HG03066 (cell line): ENCODE data around the gene INPP4B.
"Not testable (repeated sequence)": the region's sequence is repeated elsewhere in the genome, so short reads cannot be mapped to it uniquely, and the experiment has no call there.

Experiments
- ATAC-seq: cut with Tn5 transposase; IDR thresholded peaks from one replicate; pipeline ENCODE4 v1.9.1; 2021; ENCODE audit warnings: low read depth; ENCODE audit not compliant: unreplicated experiment

The INPP4B gene

GRCh38 chr4:142696334-142697122 lies 149.6 kb downstream of the INPP4B start:
- ATAC-seq, result no peak

GRCh38 chr4:142690406-142691163 lies 155.5 kb downstream of the INPP4B start:
- no peak for ATAC-seq

- ATAC-seq, result no peak
These were observed 158.4 kb downstream of the INPP4B start for GRCh38 chr4:142687547-142688275.

GRCh38 chr4:142686081-142686480 lies 160.0 kb downstream of the INPP4B start:
- no peak for ATAC-seq

GRCh38 chr4:142683997-142684396 lies 162.1 kb downstream of the INPP4B start:
- no peak for ATAC-seq

- ATAC-seq, result no peak
These were observed 162.6 kb downstream of the INPP4B start for GRCh38 chr4:142683503-142683902.

- ATAC-seq, result no peak
These were observed 174.6 kb downstream of the INPP4B start for GRCh38 chr4:142671516-142671915.

GRCh38 chr4:142663828-142664227 lies 182.3 kb downstream of the INPP4B start:
- no peak for ATAC-seq

- no peak for ATAC-seq
These were observed 185.4 kb downstream of the INPP4B start for GRCh38 chr4:142660728-142661127.

GRCh38 chr4:142656178-142656577 lies 189.9 kb downstream of the INPP4B start:
- ATAC-seq, result no peak

- no peak for ATAC-seq
These were observed 197.7 kb downstream of the INPP4B start for GRCh38 chr4:142648378-142648777.

- ATAC-seq, result peak; percentile 69
These were observed 200.5 kb downstream of the INPP4B start for GRCh38 chr4:142645475-142646108.

- not testable (repeated sequence) for ATAC-seq
These were observed 201.5 kb downstream of the INPP4B start for GRCh38 chr4:142644628-142645027.

GRCh38 chr4:142637614-142638013 lies 208.5 kb downstream of the INPP4B start:
- no peak for ATAC-seq

GRCh38 chr4:142631836-142632235 lies 214.3 kb downstream of the INPP4B start:
- no peak for ATAC-seq

- ATAC-seq, result no peak
These were observed 230.8 kb downstream of the INPP4B start for GRCh38 chr4:142615324-142615665.

GRCh38 chr4:142614621-142615323 lies 231.3 kb downstream of the INPP4B start:
- ATAC-seq, result no peak

GRCh38 chr4:142607976-142608375 lies 238.1 kb downstream of the INPP4B start:
- no peak for ATAC-seq

- no peak for ATAC-seq
These were observed 245.1 kb downstream of the INPP4B start for GRCh38 chr4:142600952-142601351.

GRCh38 chr4:142598132-142598531 lies 248.0 kb downstream of the INPP4B start:
- ATAC-seq, result no peak
